OCI-LY3 (cell line): Measurements from ENCODE around the gene ASPG.

Experiments used
- H2AFZ ChIP-seq: fragments of 200-600, 300-600 bp; shearing (Covaris generic); 2 replicates; pipeline ENCODE4 v1.6.0; 2014; ENCODE audit warnings: antibody characterized with exemption, low read depth, low read length
- H3K27ac ChIP-seq: fragments of 200-600, 300-600 bp; sonication (generic); 2 replicates; pipeline ENCODE4 v1.5.1; 2014; ENCODE audit warnings: mild to moderate bottlenecking, low read length, moderate library complexity, mixed read lengths
- H3K27me3 ChIP-seq: fragments of 200-600, 300-600 bp; sonication (generic); 2 replicates; pipeline ENCODE4 v1.6.1; 2014; ENCODE audit warnings: low read depth, low read length, mixed read lengths
- H3K36me3 ChIP-seq: fragments of 200-600, 300-600 bp; sonication (generic); replicated peaks from 2 replicates; pipeline ENCODE3; 2014; ENCODE audit warnings: low read depth, low read length, mixed read lengths
- H3K4me1 ChIP-seq: fragments of 300-600, 200-600 bp; sonication (generic); 2 replicates; pipeline ENCODE4 v1.6.1; 2014; ENCODE audit warnings: low read length, mixed read lengths
- H3K4me2 ChIP-seq: fragments of 200-600, 300-600 bp; sonication (generic); 2 replicates; pipeline ENCODE4 v1.6.1; 2014; ENCODE audit warnings: low read length, mixed read lengths
- H3K4me3 ChIP-seq: fragments of 300-600, 200-600 bp; sonication (generic); 2 replicates; pipeline ENCODE4 v1.5.1; 2014; ENCODE audit warnings: antibody characterized with exemption, mild to moderate bottlenecking, low read length, moderate library complexity
- H3K79me2 ChIP-seq: fragments of 300-600, 200-600 bp; shearing (Covaris generic); 2 replicates; pipeline ENCODE4 v1.6.1; 2014; ENCODE audit warnings: mild to moderate bottlenecking, low read length, mixed read lengths
- H3K9ac ChIP-seq: fragments of 300-600, 200-600 bp; shearing (Covaris generic); 2 replicates; pipeline ENCODE4 v1.6.0; 2014; ENCODE audit warnings: mild to moderate bottlenecking, low read length, moderate library complexity
- H3K9me3 ChIP-seq: fragments of 200-600, 300-600 bp; shearing (Covaris generic); 2 replicates; pipeline ENCODE4 v1.6.1; 2014; ENCODE audit warnings: low read length, mixed read lengths; ENCODE audit not compliant: insufficient read depth
- H4K20me1 ChIP-seq: fragments of 200-600, 300-600 bp; sonication (generic); 2 replicates; pipeline ENCODE4 v1.6.1; 2016; ENCODE audit warnings: low read length, mixed read lengths; ENCODE audit not compliant: insufficient read depth
- EZH2phosphoT487 ChIP-seq: fragments of 200-600 bp; shearing (Covaris generic); IDR thresholded peaks from 2 replicates; pipeline ENCODE4 v1.6.1; 2018; ENCODE audit warnings: antibody characterized with exemption, mixed run types, low read depth
- TF ChIP-seq, protein P1 (sequence below): fragments of 200-600, 300-600 bp; sonication (generic); IDR thresholded peaks from 2 replicates; pipeline ENCODE4 v1.5.1; 2014; ENCODE audit warnings: antibody characterized with exemption, low read length, low read depth

Gene ASPG

GRCh38 chr14:104047761-104048160, 37.7 kb upstream of the ASPG start:
- Histone ChIP-seq H3K4me1 (no peaks in the 10 kb centered on the region), H3K9ac (no peak overlapping the region), H3K27me3 (no peaks in the 10 kb centered on the region), H3K4me2 (no peak overlapping the region), H3K36me3 (no peaks in the 10 kb centered on the region), H3K27ac (no peak overlapping the region), H3K4me3 (no peak overlapping the region), H2AFZ (no peak overlapping the region), H4K20me1 (no peaks in the 10 kb centered on the region), H3K79me2 (no peaks in the 10 kb centered on the region), H3K9me3 (no peaks in the 10 kb centered on the region)
- TF ChIP-seq EZH2phosphoT487 = no peak
- TF ChIP-seq, protein P1, sequence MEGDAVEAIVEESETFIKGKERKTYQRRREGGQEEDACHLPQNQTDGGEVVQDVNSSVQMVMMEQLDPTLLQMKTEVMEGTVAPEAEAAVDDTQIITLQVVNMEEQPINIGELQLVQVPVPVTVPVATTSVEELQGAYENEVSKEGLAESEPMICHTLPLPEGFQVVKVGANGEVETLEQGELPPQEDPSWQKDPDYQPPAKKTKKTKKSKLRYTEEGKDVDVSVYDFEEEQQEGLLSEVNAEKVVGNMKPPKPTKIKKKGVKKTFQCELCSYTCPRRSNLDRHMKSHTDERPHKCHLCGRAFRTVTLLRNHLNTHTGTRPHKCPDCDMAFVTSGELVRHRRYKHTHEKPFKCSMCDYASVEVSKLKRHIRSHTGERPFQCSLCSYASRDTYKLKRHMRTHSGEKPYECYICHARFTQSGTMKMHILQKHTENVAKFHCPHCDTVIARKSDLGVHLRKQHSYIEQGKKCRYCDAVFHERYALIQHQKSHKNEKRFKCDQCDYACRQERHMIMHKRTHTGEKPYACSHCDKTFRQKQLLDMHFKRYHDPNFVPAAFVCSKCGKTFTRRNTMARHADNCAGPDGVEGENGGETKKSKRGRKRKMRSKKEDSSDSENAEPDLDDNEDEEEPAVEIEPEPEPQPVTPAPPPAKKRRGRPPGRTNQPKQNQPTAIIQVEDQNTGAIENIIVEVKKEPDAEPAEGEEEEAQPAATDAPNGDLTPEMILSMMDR = no peak

DNA sequence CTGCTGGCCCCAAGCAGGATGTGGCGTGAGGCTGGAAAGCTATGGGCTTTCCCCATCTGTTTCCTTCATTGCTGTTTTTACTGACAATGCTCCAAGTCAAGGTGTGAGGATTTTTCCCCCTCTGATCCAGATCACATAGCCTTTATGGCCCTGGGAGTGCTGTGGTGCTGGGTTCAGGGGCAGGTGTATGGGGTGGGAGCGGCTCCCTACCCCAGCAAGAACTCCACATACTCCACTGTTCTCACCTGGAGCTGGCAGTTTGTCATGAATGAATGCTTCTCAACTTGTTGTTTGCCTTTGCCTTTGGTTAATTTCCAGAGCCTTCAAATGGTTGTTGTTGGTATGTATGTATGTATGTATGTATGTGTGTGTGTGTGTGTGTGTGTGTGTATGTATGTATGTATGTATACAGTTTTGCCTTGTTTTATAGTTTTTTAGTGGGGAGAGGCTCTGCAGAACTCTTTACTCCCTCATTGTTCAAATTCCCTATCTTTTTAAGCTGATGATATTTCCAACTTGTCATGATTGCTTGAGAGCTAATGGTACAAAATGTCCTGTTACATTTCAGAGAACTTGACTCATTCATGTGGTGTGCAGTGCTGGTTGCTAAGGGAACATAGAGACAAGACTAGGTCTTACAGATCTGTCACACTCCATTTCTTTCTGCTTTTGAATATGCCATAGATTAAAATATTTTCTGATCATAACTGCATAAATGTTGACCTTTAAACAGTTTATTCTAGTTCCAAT, 36.6 kb upstream of the ASPG start:
- Histone ChIP-seq H3K36me3 (no peaks in the 10 kb centered on the region), H3K27me3 (no peaks in the 10 kb centered on the region), H3K4me1 (no peaks in the 10 kb centered on the region), H3K9ac (no peak overlapping the region), H3K9me3 (no peaks in the 10 kb centered on the region), H3K27ac (no peak overlapping the region), H4K20me1 (no peaks in the 10 kb centered on the region), H3K4me3 (no peak overlapping the region), H3K4me2 (no peak overlapping the region), H3K79me2 (no peaks in the 10 kb centered on the region), H2AFZ (no peak overlapping the region)
- TF ChIP-seq, protein P1 = no peak
- TF ChIP-seq EZH2phosphoT487 = no peak

GRCh38 chr14:104049576-104050240, 35.8 kb upstream of the ASPG start:
- no peaks in the 10 kb centered on the region for H3K79me2 ChIP-seq
- no peaks in the 10 kb centered on the region for H3K9me3 ChIP-seq
- H3K36me3 ChIP-seq = no peaks in the 10 kb centered on the region
- no peak overlapping the region for H3K4me2 ChIP-seq
- no peaks in the 10 kb centered on the region for H4K20me1 ChIP-seq
- H2AFZ ChIP-seq = no peak overlapping the region
- H3K4me3 ChIP-seq = no peak overlapping the region
- TF ChIP-seq EZH2phosphoT487 = no peak
- TF ChIP-seq, protein P1 = no peak
- no peak overlapping the region for H3K27ac ChIP-seq
- H3K9ac ChIP-seq = no peak overlapping the region
- H3K4me1 ChIP-seq = no peaks in the 10 kb centered on the region
- no peaks in the 10 kb centered on the region for H3K27me3 ChIP-seq

DNA sequence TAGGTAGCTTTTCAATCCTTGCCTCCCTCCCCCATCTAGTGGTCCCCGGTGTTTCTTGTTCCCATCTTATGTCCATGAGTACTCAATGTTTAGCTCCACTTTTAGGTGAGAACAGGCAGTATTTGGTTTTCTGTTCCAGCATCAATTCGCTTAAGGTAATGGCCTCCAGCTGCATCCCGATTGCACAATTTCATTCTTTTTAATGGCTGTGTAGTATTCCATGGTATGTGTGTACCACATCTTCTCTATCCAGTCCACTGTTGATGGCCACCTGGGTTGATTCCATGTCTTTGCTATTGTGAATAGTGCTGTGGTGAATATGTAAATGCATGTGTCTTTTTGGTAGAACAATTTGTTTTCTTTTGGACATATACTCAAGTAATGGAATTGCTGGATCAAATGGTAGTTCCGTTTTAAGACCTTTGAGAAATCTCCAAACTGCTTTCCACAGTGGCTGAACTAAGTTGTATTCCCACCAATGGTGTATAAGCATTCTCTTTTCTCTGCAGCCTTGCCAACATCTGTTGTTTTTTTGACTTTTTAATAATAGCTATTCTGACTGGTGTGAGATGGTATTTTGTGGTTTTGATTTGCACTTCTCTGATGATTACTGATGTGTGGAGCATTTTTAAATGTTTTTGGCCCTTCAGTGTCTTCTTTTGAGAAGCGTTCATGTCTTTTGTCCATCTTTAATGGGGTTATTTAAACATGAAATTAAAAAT, 34.2 kb upstream of the ASPG start:
- H2AFZ ChIP-seq = no peak overlapping the region
- no peaks in the 10 kb centered on the region for H4K20me1 ChIP-seq
- peaks cover under 1% of the 10 kb centered on the region for H3K27me3 ChIP-seq
- no peaks in the 10 kb centered on the region for H3K79me2 ChIP-seq
- H3K4me2 ChIP-seq = no peak overlapping the region
- H3K4me1 ChIP-seq = no peaks in the 10 kb centered on the region
- no peak for TF ChIP-seq EZH2phosphoT487
- TF ChIP-seq, protein P1 = no peak
- no peak overlapping the region for H3K4me3 ChIP-seq
- no peak overlapping the region for H3K9ac ChIP-seq
- H3K27ac ChIP-seq = no peak overlapping the region
- no peaks in the 10 kb centered on the region for H3K9me3 ChIP-seq
- H3K36me3 ChIP-seq = no peaks in the 10 kb centered on the region
